ENCODE data around the gene LDB1.

GRCh38 chr10:102101152-102101551 is 19.0 kb downstream of the LDB1 start:
- TF ChIP-seq EZH2 (IDR thresholded peaks at IDR 0.05; ENCODE audit: borderline replicate concordance, control insufficient read depth, low read depth, low read length) (no peak), CTCF (IDR thresholded peaks at IDR 0.05 in 2 of 3, conservative IDR thresholded peaks at IDR 0.05 in 1 of 3; ENCODE audit: control insufficient read depth in 2 of 3, extremely low read depth in 1 of 3, insufficient read depth in 1 of 3, low read depth in 3 of 3, low read length in 3 of 3) (no peak), MAX (IDR thresholded peaks at IDR 0.05; ENCODE audit: low read depth, low read length) (no peak), NFYA (IDR thresholded peaks at IDR 0.05; ENCODE audit: borderline replicate concordance, low read depth, low read length) (no peak), REST (IDR thresholded peaks at IDR 0.05; ENCODE audit: low read depth, low read length) (no peak), SIN3A (IDR thresholded peaks at IDR 0.05; ENCODE audit: low read depth, low read length) (no peak), CHD4 (IDR thresholded peaks at IDR 0.05) (no peak), DPF2 (IDR thresholded peaks at IDR 0.05) (no peak), KLF5 (IDR thresholded peaks at IDR 0.05; ENCODE audit: partially characterized antibody) (no peak)

Measured in GM12878 (cell line).